HUES64 (cell line): ENCODE data around the gene PIM1.

Source experiments
- H3K27ac ChIP-seq: 2 replicates; pipeline ENCODE4 v1.7.0; 2013; ENCODE audit warnings: low read depth, low read length, inconsistent platforms
- H3K27me3 ChIP-seq: 2 replicates; pipeline ENCODE4 v1.6.1; 2013; ENCODE audit warnings: mild to moderate bottlenecking, low read length; ENCODE audit not compliant: insufficient read depth
- H3K36me3 ChIP-seq: 2 replicates; pipeline ENCODE4 v1.6.1; 2013; ENCODE audit warnings: mild to moderate bottlenecking, low read length; ENCODE audit not compliant: insufficient read depth
- H3K4me1 ChIP-seq: 2 replicates; pipeline ENCODE4 v1.6.1; 2013; ENCODE audit warnings: mild to moderate bottlenecking, low read length, moderate library complexity; ENCODE audit not compliant: insufficient read depth
- H3K4me3 ChIP-seq: 2 replicates; pipeline ENCODE4 v1.5.1; 2013; ENCODE audit warnings: mild to moderate bottlenecking, low read length, moderate library complexity
- H3K9ac ChIP-seq: 2 replicates; pipeline ENCODE4 v1.6.1; 2013; ENCODE audit warnings: mild to moderate bottlenecking, low read depth, low read length
- H3K9me3 ChIP-seq: 2 replicates; pipeline ENCODE4 v1.6.1; 2013; ENCODE audit warnings: low read depth, low read length; ENCODE audit not compliant: insufficient read depth
- WGBS: fragments of 150-250, 120-280 bp; methylation state at CpG from one replicate; pipeline ENCODE4 v1.1.7; 2013; ENCODE audit warnings: missing lambda C conversion rate; 5-methylcytosine and 5-hydroxymethylcytosine counted together

PIM1 gene

DNA sequence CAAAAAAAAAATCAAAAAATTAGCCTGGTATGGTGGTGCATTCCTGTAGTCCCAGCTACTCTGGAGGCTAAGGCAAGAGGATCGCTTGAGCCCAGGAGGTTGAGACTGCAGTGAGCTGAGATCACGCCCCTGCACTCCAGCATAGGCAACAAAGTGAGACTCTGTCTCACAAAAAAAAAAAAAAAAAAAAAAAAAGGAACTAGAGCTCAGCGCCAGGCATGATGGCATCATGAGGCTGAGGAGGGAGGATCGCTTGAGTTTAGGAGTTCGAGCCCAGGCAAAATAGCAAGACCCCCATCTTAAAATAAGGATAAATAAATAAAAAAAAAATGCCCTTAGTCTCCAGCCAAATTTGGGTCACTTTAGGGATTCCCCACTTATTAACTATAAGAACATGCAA lies 40.4 kb upstream of the PIM1 start:
- Histone ChIP-seq H3K27me3 (no peaks in the 10 kb centered on the region), H3K36me3 (peaks cover 9% of the 10 kb centered on the region; the same call in 1 of the 2 replicates), H3K9me3 (no peaks in the 10 kb centered on the region), H3K27ac (no peak overlapping the region), H3K4me1 (peaks cover 50% of the 10 kb centered on the region), H3K9ac (no peak overlapping the region), H3K4me3 (no peak overlapping the region)
- WGBS: 96% methylated on average over 2 of the region's 5 CpGs

DNA sequence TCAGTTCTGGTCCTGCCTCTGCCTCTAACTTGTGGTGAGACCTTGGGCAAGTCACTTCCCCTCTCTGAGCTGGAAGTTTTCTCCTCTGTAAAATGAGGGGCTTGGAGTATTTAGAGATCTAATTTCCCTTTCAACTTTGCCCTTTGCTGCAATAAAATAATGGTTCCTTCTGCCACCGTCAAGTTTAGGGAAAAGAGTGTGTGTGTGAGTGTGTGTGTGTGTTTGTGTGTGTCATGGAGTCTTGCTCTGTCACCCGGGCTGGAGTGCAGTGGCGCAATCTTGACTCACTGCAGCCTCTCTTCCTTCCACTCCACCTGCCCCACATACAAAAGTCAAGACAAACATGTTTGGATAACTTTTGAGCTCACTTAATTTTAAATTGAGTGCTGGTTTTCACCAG lies 39.2 kb upstream of the PIM1 start:
- Histone ChIP-seq H3K9ac (no peak overlapping the region), H3K4me1 (peaks cover 52% of the 10 kb centered on the region), H3K27ac (no peak overlapping the region), H3K36me3 (peaks cover 9% of the 10 kb centered on the region; the same call in 1 of the 2 replicates), H3K4me3 (no peak overlapping the region), H3K27me3 (no peaks in the 10 kb centered on the region), H3K9me3 (no peaks in the 10 kb centered on the region)
- 93% methylated on average over 3 of the region's 3 CpGs for WGBS

DNA sequence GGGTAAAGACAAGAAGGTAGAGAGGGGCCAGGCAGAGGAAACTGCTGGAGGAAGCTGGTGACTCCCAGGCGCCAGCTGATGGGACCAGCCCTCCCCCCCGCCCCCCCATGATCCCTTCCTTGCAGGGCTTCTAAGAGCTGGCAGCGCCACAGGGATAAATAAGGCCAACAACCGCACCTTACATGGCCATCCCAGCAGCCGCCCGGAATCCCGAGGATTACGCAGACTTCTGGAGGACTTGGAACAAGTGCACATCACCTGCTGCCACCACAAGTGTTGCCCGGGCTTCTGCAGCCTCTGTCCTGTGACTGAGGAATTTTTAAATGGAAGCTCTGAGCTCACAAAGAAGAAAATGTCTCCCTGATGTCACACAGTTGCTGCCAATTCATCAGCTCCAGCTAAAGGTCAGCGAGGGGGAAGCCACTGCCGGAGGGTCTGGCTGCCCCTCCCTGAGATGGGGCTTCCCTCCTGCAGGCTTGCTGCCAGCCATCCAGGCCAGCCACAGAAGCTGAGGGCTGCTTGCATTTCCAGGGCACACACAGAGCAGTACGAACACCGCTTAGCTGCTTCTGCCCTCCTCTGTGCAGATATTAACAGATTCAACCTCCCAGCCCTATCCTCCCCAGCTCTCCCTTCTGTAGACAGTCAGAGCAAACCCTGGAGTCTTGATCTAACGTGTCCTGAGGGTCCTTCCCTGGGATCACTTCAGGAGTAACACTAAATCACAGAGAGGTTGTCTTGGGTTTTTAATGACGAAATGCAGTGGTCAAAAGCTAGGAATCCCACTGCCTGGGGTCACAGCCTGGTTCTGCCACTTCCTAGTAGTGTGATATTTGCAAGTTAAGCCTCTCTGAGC lies 38.6 kb upstream of the PIM1 start:
- no peak overlapping the region for H3K4me3 ChIP-seq
- H3K27me3 ChIP-seq: no peaks in the 10 kb centered on the region
- WGBS: 82% methylated on average over 15 of the region's 15 CpGs
- H3K36me3 ChIP-seq: peaks cover 9% of the 10 kb centered on the region; the same call in 1 of the 2 replicates
- no peaks in the 10 kb centered on the region for H3K9me3 ChIP-seq
- H3K9ac ChIP-seq: peak overlapping the region; percentile 11; the same call in 1 of the 2 replicates
- peaks cover 57% of the 10 kb centered on the region for H3K4me1 ChIP-seq
- H3K27ac ChIP-seq: peak overlapping the region; percentile 73

DNA sequence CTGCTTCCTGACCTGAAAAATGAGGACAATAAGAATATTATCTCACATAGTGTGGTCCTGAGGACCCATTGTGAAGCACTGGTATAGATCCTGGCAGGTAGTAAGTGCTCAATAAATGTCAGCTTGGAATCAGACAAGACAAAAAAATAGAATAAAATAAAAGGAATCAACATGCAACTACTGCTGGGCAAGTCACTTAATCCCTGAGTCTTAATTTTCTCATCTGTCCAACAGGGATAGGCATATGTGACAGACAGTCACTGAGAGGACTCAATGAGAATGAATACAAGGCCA lies 38.0 kb upstream of the PIM1 start:
- H3K9me3 ChIP-seq: no peaks in the 10 kb centered on the region
- no peaks in the 10 kb centered on the region for H3K27me3 ChIP-seq
- H3K27ac ChIP-seq: peak overlapping the region; percentile 73; the same call in 1 of the 2 replicates
- peaks cover 56% of the 10 kb centered on the region for H3K4me1 ChIP-seq
- H3K4me3 ChIP-seq: no peak overlapping the region
- H3K36me3 ChIP-seq: peaks cover 9% of the 10 kb centered on the region; the same call in 1 of the 2 replicates
- peak overlapping the region; percentile 11; the same call in 1 of the 2 replicates for H3K9ac ChIP-seq

DNA sequence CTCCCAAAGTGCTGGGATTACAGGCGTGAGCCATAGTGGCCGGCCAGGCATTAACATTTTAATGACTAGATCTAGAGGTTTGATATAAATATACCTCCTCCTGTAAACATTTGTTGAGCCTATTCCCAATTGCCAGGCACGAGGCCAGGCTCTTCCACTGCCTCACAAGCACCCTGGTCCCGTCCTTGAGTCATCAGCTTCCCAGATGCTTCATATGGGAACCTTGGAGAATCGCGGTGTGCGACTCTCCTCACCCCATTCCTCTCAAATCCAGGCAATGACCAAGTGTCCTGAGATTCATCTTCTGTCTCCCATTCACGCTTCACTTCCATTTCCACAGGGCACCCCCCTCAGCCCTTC lies 35.9 kb upstream of the PIM1 start:
- Histone ChIP-seq H3K27ac (peak overlapping the region; percentile 58; the same call in 1 of the 2 replicates), H3K9me3 (no peaks in the 10 kb centered on the region), H3K27me3 (no peaks in the 10 kb centered on the region), H3K9ac (peak overlapping the region; percentile 4; the same call in 1 of the 2 replicates), H3K36me3 (peaks cover 9% of the 10 kb centered on the region; the same call in 1 of the 2 replicates), H3K4me1 (peaks cover 47% of the 10 kb centered on the region), H3K4me3 (no peak overlapping the region)
- WGBS: 75% methylated on average over 8 of the region's 8 CpGs

DNA sequence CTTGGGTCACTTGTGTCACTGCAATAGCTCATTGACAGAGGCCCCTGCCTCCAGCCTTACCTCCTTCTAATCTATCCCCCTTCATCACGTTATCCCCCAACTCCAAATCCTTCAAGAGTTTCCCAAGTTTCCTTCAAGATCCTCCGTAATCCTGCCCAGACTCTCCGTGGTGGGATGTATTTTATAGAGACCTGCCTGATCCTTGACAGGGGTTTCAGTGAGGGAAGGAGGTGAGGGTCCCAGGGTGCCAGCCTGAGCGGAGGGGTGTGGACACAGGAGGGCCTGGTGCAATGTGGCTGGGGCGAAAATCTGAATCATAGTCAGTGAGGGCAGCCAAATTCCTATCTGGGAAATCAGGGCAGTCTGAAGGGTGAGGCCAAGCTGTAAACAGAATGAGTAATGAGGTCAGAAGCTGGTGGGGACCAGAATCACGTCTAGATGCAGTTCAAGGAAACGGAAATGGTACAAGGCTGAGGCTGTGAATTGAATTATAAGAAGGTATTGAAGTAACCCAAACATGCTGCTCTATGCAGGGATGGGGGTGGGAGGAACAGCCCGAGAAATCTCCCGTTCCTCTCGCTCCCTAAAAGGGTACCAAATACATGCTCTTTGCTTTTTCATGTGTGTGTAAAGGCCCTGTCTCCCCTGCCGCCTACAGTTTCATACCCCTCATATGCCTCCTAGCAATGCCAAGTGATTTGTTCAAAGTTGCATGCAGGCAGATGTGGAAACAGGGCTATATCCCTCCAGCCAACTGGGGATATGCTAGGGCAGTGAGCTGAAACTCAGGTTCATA lies 35.4 kb upstream of the PIM1 start:
- Histone ChIP-seq H3K27ac (peak overlapping the region; percentile 58), H3K27me3 (no peaks in the 10 kb centered on the region), H3K36me3 (peaks cover 9% of the 10 kb centered on the region; the same call in 1 of the 2 replicates), H3K9ac (peak overlapping the region; percentile 4; the same call in 1 of the 2 replicates), H3K4me1 (peaks cover 53% of the 10 kb centered on the region), H3K4me3 (peak overlapping the region; percentile 72; the same call in 1 of the 2 replicates), H3K9me3 (no peaks in the 10 kb centered on the region)
- WGBS: 67% methylated on average over 11 of the region's 11 CpGs

DNA sequence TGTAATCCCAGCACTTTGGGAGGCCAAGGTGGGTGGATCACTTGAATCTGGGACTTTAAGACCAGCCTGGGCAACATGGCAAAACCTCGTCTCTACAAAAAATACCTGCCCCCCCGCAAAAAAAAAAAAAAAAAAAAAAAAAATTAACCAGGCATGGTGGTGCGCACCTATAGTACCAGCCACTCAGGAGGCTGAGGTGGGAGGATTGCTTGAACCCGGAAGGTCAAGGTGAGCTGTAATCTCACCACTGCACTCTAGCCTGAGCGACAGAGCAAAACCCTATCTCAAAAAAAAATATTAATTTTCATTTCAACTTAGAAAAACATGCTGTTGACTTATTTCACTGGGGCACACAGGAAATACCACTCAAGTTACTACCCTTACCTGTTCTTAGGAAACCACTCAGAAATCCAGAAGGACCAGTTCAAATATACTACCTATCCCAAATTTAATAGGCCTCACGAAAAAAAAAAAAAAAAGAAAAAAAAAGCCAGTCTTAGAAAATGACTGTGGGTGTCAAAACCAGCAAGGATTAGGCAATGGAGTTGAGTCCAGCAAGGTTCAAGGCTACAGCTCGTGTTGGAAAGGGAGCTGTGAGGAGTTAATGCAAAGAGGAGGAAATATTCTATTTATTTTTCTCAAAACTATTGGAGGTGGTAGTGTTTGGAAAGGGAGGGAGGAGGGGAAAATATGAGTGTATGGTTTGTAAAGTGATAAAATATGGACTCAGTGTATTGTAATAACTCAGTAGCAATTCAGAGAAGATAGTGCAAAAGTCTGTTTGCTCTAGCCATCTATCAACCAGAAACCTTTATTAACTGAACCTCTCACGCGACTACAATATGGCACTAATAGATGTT lies 33.9 kb upstream of the PIM1 start:
- peak overlapping the region; percentile 97 for H3K27ac ChIP-seq
- peaks cover 62% of the 10 kb centered on the region for H3K4me1 ChIP-seq
- no peaks in the 10 kb centered on the region for H3K9me3 ChIP-seq
- H3K4me3 ChIP-seq: peak overlapping the region; percentile 72
- 0 out of 2 replicates have a peak, but pooled peaks cover 2% of the 10 kb centered on the region for H3K36me3 ChIP-seq
- H3K27me3 ChIP-seq: no peaks in the 10 kb centered on the region
- peak overlapping the region; percentile 96 for H3K9ac ChIP-seq
- 52% methylated on average over 5 of the region's 9 CpGs for WGBS

DNA sequence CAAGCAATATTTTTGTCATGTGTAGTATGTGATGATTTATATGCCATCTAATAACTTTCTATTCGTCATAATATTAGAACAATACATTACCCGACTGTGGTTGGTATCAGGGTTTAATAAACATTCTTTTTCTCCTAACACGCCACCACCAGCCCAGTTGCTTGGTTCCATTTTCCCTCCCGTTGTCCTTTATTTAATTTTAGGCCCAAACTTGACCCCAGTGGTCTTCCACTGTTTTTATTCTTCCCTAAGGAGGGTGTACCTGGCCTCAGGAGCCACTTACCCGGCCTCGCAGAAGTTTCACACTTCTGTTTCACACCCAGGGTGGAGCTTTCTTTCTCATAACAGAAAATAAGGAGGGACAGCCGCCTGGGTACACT lies 33.1 kb upstream of the PIM1 start:
- H3K4me1 ChIP-seq: peaks cover 60% of the 10 kb centered on the region
- 4% methylated on average over 6 of the region's 7 CpGs for WGBS
- H3K27me3 ChIP-seq: no peaks in the 10 kb centered on the region

DNA sequence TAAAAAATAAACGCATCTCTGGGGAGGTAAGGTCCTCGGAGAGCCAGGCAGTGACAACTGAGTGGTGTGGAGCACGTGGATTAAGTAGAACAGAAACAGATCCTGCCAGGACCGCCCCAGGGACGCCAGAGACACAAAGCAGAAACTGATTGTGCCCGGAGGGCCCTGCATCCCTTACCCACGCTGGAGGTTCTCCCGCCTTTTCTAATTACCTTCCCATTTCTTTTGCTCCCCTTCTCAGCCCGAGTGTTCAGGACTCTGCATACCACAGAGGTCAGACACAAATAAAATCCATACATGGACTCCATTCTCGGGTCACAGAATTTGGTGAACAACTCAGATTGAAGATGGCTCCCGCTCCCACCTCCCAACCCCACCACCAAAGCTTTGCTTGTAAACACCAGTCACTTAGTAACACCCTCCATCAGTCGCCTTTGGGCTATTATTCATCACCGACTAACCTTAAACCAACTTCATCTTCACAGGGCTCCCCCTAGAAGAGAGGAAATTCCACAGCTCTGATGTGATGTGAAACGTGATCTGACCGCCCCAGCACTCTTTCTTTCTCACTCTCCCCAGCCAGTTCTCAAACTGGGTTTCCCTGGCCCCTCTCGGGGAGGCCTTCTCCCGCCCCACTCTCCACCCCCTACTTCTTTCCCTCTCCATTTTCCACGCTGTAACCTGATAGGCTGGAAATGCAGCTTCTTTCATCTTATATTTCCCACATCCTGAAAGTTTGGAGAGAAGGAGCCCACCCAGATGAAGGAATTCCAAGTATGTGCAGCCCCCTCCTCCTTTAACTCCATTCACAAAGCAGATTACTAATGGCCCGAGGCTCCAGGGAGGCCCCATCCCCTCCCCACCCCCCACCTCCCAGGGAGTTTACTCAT lies 32.5 kb upstream of the PIM1 start:
- Histone ChIP-seq H3K27ac (peak overlapping the region; percentile 97), H3K9ac (peak overlapping the region; percentile 96)
- WGBS: under 1% methylated on average over 19 of the region's 19 CpGs

More for the DNA sequence above, 33.1 kb upstream of the PIM1 start:
- Histone ChIP-seq H3K4me3 (peak overlapping the region; percentile 72), H3K36me3 (0 out of 2 replicates have a peak, but pooled peaks cover 2% of the 10 kb centered on the region), H3K9ac (peak overlapping the region; percentile 96), H3K9me3 (no peaks in the 10 kb centered on the region), H3K27ac (peak overlapping the region; percentile 97)

DNA sequence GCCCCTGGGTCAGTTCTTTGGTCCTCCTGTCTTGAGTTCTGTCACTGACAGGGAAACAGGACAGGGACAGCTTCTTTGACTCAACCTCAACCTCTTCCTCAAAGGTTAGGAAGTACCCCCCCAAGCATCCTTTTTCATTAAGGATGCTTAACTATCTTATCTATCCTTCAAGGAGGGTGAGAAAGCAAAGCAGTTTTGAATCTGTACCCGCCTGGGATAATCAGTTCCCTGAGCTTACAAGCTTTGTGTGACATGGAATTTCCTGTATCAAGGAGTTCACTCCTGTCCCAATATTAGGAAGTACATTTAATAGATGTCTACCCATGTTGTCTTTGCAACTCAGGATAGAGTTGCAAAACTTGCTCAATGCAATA lies 31.1 kb upstream of the PIM1 start:
- Histone ChIP-seq H3K9ac (no peak overlapping the region), H3K27ac (peak overlapping the region; percentile 97), H3K4me3 (no peak overlapping the region), H3K4me1 (peaks cover 72% of the 10 kb centered on the region), H3K36me3 (0 out of 2 replicates have a peak, but pooled peaks cover 2% of the 10 kb centered on the region), H3K9me3 (no peaks in the 10 kb centered on the region), H3K27me3 (no peaks in the 10 kb centered on the region)
- 70% methylated on average over 1 of the region's 1 CpG for WGBS

More for the DNA sequence above, 32.5 kb upstream of the PIM1 start:
- Histone ChIP-seq H3K27me3 (no peaks in the 10 kb centered on the region), H3K4me3 (peak overlapping the region; percentile 72), H3K9me3 (no peaks in the 10 kb centered on the region), H3K36me3 (0 out of 2 replicates have a peak, but pooled peaks cover 2% of the 10 kb centered on the region), H3K4me1 (peaks cover 64% of the 10 kb centered on the region)
